Right hindlimb (tissue), 1 donor: ENCODE measurements around the gene CNOT6.

Experiments
- DNase-seq: peaks from one replicate; pipeline ENCODE4 v3.0.0-alpha.2; 2018

Gene CNOT6

GRCh38 chr5:180583738-180584137 is 89.6 kb downstream of the CNOT6 start:
- no peak for DNase-seq

DNA sequence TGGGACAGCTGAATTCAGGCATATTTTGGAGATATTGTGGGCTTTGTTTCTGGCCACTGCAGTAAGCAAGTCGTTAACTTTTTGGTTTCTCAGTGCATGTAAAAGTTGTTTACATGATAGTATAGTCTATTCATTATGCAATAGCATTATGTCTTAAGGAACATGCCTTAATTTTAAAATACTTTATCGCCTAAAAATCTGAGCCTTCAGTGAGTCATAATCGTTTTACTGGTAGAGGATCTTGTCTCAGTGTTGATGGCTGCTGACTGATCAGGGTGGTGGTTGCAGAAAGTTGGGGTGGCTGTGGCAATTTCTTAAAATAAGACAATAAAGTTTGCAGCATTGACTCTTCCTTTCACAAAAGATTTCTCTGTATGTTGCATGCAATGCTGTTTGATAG is 92.0 kb downstream of the CNOT6 start:
- DNase-seq = no peak

DNA sequence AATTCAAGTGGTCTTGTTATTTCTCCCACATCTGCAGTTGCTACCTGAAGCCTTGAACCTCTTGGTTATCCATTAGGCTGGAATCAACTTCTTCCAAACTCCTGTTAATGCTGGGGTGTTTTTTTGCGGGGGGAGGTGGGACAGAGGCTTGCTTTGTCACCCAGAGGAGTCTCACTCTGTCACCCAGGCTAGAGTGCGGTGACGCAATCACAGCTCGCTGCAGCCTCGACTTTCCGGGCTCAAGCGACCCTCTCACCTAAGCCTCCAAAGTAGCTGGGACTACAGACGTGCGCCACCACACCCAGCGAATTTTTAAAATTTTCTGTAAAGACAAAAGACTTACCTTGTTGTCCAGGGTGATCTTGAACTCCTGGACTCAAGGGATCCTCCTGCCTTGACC is 92.7 kb downstream of the CNOT6 start:
- DNase-seq = no peak

GRCh38 chr5:180589771-180590542 is 95.8 kb downstream of the CNOT6 start:
- no peak for DNase-seq

DNA sequence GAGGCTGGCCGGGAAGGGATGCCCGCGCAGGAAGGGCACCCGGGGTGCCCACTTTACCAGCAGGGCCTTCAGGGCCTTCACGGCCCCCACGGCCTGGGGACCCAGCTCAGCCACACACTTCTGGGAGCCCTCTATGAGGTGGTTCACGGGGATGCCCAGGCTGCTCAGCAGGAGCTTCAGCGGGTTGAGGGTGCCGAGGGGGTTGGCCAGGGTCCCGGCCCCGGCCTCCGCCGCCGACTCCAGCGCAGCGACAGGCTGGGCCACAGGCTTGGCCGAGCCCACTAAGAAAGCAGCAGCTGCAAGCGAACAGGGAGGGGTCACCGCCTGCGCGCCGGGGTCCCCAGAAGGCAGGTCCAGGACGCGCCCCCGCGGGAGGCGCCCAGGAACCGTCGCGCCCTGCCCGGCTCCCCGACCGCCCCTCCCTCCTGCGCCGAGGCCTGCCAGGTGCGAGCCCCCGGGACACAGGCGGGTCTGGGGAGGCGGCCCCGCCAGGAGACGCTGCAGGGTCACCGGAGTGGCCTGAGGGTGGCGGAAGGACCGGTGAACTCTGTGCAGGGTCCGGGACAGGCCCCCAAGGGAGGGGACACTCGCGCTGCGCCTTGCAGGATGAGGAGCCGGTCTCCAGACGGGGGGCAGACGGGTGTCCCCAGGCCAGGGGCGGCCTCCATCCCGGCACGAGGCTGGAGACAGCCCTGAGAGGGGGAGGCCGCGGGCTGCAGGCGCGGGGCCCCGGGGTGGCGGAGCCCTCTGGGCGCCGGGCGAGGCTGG is 96.5 kb downstream of the CNOT6 start:
- no peak for DNase-seq

GRCh38 chr5:180591311-180591887 is 97.2 kb downstream of the CNOT6 start, which contains the start of gene SCGB3A1:
SCGB3A1 (minus strand) TSS chr5:180591499; CDS start chr5:180591462, 37 bp downstream.
- DNase-seq = no peak

GRCh38 chr5:180592176-180592575 is 98.0 kb downstream of the CNOT6 start:
- DNase-seq = no peak

DNA sequence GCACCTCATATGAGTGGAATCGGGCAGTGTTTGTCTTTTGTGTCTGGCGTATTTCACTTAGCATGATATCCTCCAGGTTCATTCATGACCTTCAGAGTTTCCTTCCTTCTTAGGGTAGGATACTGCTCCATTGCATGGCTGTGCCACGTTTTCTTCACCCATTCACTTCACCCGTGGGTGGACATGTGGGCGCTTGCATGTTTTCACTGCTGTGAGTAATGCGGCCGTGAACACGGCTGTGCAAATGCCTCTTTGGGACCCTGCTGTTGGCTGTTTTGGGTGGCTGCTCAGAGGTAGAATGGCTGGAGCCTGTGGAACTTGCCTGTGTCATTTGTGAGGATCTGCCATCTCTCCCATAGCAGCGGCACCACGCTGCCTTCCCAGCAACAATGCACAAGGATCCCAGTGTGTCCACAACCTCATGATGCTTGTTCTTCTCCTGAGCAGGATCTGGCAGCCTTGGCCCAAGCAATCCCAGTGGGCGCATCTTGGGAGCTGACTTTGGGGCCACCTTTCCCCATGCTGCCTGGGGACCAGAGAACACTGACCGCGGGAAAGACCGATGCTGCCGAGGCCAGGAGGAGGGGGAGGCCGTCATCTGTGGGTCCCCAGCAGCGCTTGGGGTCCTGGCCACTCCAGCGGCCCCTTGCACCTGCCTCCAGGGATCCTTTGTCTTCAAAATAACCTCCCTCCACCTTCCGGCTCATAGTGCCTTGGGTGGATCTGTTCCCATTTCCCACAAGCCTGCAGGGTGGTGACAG is 99.4 kb downstream of the CNOT6 start:
- no peak for DNase-seq

DNA sequence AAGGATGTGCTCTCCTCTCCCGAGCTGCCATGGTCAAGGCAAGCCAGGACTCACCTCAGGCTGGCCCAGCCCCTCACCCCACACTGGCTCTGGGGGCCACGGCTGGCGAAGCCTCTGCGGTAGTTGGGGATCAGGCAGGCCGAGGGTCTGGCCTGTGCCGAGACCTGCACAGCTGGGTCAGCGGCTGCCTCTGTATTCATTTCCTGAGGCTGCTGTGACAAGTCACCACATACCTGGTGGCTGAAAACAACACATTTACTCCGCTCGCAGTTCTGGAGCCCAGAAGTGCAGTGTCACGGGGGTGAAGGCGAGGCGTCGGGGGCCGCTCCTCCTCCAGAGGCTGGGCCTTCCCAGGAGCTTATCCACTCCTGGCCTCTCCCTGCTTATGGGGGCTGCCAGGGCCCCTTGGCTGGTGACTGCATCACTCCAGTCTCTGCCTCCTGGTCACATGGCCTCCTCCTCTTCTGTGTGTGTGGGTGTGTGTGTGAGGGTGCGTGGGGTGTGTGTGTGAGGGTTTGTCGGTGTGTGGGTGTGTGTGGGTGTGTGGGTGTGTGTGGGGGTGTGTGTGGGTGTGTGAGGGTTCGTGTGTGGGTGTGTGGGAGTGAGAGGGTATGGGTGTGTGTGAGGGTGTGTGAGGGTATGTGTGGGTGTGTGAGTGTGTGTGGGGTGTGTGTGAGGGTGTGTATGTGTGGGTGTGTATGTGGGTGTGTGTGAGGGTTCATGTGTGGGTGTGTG is 100.3 kb downstream of the CNOT6 start:
- no peak for DNase-seq

GRCh38 chr5:180595046-180595379 is 100.8 kb downstream of the CNOT6 start:
- no peak for DNase-seq

DNA sequence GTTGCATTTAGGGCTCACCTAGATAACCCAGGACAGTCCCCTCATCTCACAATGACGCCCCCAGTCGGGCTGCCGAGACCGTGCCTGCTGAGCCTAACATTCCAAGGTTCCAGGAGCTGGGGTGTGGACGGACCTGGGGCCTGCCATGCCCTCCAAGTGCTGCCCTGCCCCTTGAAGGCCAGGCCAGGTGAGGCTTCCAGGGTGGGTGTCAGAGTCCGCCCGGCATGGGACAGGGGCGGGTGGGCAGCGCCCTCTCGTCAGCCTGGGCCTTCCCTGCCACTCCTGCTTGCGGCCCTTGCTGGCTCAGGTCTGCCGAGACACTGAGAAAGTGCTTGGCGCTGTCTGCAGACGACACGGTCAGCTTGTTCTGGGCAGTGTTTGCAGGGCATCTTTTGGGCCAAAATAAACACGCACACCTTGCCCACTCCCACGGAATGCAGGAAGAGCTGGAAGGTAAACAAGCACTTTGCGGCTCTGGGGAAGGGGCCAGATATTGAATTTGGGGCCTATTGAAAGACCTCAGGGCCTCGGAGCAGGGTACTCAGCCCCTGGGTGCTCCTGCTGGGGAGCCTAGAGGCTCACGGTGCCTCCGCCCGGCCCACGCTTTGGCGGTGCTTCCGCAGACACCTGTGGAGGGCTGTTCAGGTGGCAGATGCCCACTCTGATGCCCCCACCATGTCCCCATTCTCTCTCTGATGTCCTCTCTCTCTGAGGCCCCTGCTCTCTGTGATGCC is 101.4 kb downstream of the CNOT6 start:
- no peak for DNase-seq

GRCh38 chr5:180596115-180596667 is 102.0 kb downstream of the CNOT6 start:
- DNase-seq = no peak

DNA sequence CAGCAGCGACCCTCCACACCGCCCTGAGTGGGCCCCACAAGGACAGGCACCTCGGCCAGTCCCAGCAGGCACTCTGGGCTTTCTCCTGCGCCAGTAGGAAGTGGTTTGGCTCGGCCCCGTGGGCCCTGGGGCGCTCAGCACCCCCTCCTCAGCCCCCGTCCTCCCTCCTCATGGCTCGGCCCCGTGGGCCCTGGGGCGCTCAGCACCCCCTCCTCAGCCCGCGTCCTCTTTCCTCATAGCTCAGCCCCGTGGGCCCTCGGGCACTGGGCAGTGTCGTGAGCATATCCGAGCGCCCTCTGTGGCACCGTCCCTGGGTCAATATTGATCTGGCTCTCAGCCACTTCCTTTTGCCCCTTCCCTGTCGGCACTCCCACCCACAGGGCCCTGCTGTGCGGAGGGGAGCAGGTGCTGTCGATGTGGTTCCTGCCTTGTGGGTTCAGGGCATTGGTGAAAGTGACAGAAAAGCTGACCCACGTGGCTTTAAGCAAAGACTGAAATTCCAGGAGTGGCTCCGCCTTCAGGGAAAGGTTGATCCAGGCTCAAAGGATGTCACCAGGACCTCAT is 102.6 kb downstream of the CNOT6 start:
- no peak for DNase-seq

GRCh38 chr5:180598316-180598701 is 104.1 kb downstream of the CNOT6 start:
- DNase-seq = peak; percentile 10

GRCh38 chr5:180598797-180599589 is 104.8 kb downstream of the CNOT6 start:
- peak; percentile 12 for DNase-seq

DNA sequence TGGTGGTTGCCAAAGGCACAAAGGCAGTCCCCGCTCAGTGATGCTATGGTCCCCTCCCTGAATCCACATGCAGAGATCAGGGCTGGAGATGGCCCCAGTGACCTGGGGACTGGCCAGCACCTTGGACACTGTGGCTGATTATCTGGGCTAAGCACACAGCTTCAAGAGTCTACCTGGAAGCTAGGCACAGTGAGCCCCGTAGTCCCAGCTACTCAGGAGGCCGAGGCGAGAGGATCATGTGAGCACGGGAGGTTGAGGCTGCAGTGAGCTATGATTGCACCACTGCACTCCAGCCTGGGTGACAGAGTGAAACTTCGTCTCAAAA is 105.4 kb downstream of the CNOT6 start:
- peak; percentile 3 for DNase-seq

- DNase-seq = peak; percentile 14
Measured at GRCh38 chr5:180599981-180600553, 105.9 kb downstream of the CNOT6 start.

GRCh38 chr5:180600554-180601041 is 106.4 kb downstream of the CNOT6 start:
- DNase-seq = peak; percentile 11

DNA sequence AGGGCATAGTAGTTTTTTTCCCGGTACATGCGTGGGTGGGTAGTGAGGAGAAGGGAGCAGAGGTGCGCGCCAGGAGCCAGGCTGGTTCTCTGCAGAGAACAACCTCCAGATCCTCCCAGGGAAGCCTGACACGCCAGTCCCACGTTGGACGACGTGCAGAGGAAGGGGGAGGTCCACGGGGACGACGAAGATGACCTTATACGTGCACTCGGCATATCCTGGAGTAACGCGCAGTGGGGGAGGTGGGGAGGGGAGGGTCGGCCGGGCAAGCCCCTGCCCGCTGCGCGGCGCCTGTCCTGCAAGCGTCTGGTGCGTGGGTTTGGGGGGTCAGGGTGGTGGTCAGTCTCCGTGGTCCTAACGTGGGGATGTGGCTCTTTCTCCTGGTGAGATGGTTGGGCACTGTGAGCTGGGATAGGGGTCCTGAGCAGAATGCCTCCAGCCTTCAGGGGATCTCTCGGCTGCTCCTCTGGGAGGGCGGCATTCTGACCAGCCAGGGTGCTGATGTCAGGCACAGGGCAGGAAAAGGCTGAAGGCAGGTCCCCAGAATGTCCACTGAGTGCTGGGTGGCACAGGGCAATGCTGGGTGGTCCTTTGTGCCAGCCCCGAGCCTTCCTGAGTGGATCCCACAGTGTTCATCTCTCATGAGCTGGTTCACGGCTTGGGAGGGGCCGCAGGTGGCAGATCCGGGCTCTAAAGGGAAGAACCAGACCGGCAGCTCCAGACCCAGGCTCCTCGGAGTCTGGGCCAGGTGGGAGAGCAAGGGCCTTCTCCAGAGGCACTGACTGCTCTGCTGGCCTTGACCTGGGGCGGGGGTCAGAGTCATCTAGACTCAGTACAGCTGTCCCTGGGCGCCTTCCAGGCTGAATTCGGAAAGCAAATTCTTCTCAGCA is 107.7 kb downstream of the CNOT6 start:
- peak; percentile 14 for DNase-seq
